Neutrophil (primary cell): Measurements from ENCODE around the gene UROC1.

Source experiments
- H3K27ac ChIP-seq: fragments of 200-600 bp; sonication (generic); 2 replicates; pipeline ENCODE4 v1.5.1; 2016; ENCODE audit warnings: mild to moderate bottlenecking, moderate library complexity
- H3K27me3 ChIP-seq: fragments of 200-600 bp; sonication (generic); 2 replicates; pipeline ENCODE4 v1.6.0; 2016; ENCODE audit warnings: mild to moderate bottlenecking
- H3K36me3 ChIP-seq: fragments of 200-600 bp; sonication (generic); 2 replicates; pipeline ENCODE4 v1.5.1; 2017
- H3K4me1 ChIP-seq, 2 experiments: fragments of 200-600 bp in 1 of 2; sonication (generic) in 1 of 2; 1 replicate in 1 of 2; 2 replicates in 1 of 2; pipeline versions ENCODE4 v1.5.1 to v1.6.1; 2013 to 2016; ENCODE audit warnings: low read depth in 1 of 2, low read length in 1 of 2, mild to moderate bottlenecking in 1 of 2, moderate library complexity in 1 of 2; ENCODE audit not compliant: control insufficient read depth in 1 of 2, insufficient read depth in 1 of 2
- H3K4me3 ChIP-seq, 2 experiments: fragments of 200-600 bp in 1 of 2; sonication (generic) in 1 of 2; 1 replicate in 1 of 2; 2 replicates in 1 of 2; pipeline ENCODE4 v1.5.1; 2013 to 2016; ENCODE audit warnings: low read depth in 1 of 2, low read length in 1 of 2, mild to moderate bottlenecking in 1 of 2, moderate library complexity in 1 of 2
- H3K9me3 ChIP-seq: fragments of 200-600 bp; sonication (generic); 2 replicates; pipeline ENCODE4 v1.5.1; 2016
- TF ChIP-seq, protein P1 (sequence below): fragments of 200-600 bp; sonication (generic); IDR thresholded peaks from 2 replicates; pipeline ENCODE4 v1.5.1; 2016; ENCODE audit warnings: antibody characterized with exemption

Gene UROC1

DNA sequence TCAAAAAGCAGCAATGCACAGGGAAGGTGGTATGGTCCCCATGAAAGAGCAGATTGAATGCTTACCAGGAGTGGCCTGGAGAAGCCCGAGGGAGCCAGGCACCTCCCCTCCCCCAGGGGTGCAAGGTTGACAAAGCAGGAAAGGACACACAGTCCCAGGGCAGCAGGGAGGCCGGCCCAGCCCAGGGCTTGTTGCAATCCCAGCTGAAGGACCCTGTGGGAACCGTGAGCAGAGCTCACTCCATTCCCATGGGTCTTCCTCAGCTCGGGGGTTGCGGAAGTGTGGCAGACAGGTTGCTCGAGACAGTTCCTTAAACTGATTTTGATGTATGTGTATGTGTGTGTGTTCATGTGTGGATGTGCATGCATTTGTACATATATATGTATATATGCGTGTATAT lies 15.8 kb downstream of the UROC1 start:
- Histone ChIP-seq H3K4me3 (no peak overlapping the region), H3K9me3 (no peaks in the 10 kb centered on the region), H3K36me3 (no peaks in the 10 kb centered on the region), H3K27me3 (no peaks in the 10 kb centered on the region), H3K4me1 (peaks cover 12 to 14% of the 10 kb centered on the region in 2 experiments), H3K27ac (no peak overlapping the region)
- TF ChIP-seq, protein P1, sequence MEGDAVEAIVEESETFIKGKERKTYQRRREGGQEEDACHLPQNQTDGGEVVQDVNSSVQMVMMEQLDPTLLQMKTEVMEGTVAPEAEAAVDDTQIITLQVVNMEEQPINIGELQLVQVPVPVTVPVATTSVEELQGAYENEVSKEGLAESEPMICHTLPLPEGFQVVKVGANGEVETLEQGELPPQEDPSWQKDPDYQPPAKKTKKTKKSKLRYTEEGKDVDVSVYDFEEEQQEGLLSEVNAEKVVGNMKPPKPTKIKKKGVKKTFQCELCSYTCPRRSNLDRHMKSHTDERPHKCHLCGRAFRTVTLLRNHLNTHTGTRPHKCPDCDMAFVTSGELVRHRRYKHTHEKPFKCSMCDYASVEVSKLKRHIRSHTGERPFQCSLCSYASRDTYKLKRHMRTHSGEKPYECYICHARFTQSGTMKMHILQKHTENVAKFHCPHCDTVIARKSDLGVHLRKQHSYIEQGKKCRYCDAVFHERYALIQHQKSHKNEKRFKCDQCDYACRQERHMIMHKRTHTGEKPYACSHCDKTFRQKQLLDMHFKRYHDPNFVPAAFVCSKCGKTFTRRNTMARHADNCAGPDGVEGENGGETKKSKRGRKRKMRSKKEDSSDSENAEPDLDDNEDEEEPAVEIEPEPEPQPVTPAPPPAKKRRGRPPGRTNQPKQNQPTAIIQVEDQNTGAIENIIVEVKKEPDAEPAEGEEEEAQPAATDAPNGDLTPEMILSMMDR: no peak

DNA sequence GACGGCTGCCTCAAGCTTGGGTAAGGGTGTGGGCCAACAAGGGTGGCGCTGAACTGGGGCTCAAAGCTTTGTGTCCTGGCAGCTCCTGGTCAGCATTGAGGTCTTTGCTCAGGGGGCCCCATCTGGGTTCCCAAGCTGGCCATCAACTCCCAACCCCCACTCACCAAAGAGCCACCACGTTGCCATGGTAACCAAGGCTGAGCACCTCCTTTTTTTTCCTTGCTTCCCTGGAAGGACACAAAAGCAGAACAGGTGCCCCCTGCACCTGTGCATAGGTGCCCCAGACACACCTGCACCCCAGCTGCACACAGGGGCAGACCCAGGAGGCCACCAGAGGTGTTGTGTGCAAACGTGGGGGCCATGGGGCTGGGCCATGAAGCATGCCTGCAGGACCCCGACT lies 16.5 kb downstream of the UROC1 start:
- Histone ChIP-seq H3K36me3 (no peaks in the 10 kb centered on the region), H3K4me1 (peaks cover 14 to 19% of the 10 kb centered on the region in 2 experiments), H3K27me3 (no peaks in the 10 kb centered on the region), H3K4me3 (no peak overlapping the region), H3K27ac (no peak overlapping the region), H3K9me3 (no peaks in the 10 kb centered on the region)
- TF ChIP-seq, protein P1: no peak

DNA sequence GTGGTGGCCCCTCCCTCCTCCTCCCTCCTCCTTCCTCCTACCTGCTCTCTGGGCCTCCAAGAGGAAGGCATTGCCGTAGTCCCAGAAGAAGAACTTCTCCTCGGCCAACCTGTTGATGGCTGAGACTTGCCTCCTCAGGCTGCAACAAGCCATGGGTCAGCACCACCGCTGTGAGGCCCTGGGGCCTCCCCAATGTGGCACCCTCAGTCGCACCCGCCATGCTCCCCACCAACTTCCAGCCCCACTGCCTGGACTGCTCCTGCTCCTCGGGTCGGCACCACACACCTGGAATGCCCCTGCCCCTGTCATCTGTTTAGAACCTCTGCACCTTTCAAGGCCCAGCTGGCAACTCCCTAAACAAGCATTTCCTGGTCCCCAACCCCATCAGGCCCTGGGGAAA lies 17.6 kb downstream of the UROC1 start:
- peaks cover 14 to 19% of the 10 kb centered on the region in 2 experiments for H3K4me1 ChIP-seq
- H3K9me3 ChIP-seq: no peaks in the 10 kb centered on the region
- no peak overlapping the region for H3K27ac ChIP-seq
- no peak overlapping the region for H3K4me3 ChIP-seq
- H3K27me3 ChIP-seq: no peaks in the 10 kb centered on the region
- no peaks in the 10 kb centered on the region for H3K36me3 ChIP-seq
- TF ChIP-seq, protein P1: no peak

DNA sequence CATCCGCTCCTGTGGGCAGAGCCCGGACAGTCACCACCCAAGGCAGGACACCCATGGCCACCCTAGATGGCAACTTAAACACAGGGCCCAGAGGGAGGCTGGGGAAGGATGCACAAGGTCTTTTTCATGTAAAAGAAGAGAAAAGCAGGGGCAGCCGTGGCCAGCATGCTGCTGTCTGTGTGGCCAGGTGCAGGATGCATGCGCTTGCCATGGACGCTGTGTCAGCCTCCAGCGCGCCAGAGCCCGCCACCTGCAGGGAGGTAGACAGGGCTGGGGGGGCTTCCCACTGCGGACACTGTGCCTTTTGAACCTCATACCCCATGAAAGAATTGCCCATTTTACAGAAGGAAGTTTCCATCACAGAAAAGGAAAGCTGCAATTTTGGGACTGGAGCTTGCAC lies 18.2 kb downstream of the UROC1 start:
- H3K9me3 ChIP-seq: no peaks in the 10 kb centered on the region
- peaks cover 14 to 19% of the 10 kb centered on the region in 2 experiments for H3K4me1 ChIP-seq
- TF ChIP-seq, protein P1: no peak
- H3K27me3 ChIP-seq: no peaks in the 10 kb centered on the region
- H3K27ac ChIP-seq: no peak overlapping the region
- no peaks in the 10 kb centered on the region for H3K36me3 ChIP-seq
- no peak overlapping the region for H3K4me3 ChIP-seq

DNA sequence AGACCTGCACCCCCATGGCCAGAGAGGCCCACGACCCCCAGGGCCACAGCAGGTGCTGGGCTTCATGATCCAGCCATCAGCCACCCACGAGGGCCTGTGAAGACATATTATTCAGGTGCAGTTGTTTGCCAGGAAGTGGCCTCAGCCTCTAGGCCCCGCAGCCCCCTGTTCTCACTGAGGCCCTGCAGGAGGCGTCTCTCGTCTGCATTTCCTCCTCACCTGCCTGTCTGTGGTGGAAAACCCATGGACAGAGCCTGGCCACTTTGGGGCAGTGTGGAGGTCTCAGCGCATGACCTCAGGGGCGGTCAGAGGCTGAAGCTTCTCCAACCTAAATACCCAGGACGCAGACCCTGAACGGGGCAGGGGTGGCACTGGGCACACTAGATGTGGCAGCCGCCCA lies 18.6 kb downstream of the UROC1 start:
- no peaks in the 10 kb centered on the region for H3K36me3 ChIP-seq
- no peak overlapping the region for H3K27ac ChIP-seq
- H3K27me3 ChIP-seq: no peaks in the 10 kb centered on the region
- peaks cover 14 to 19% of the 10 kb centered on the region in 2 experiments for H3K4me1 ChIP-seq
- TF ChIP-seq, protein P1: no peak
- no peak overlapping the region for H3K4me3 ChIP-seq
- H3K9me3 ChIP-seq: no peaks in the 10 kb centered on the region

DNA sequence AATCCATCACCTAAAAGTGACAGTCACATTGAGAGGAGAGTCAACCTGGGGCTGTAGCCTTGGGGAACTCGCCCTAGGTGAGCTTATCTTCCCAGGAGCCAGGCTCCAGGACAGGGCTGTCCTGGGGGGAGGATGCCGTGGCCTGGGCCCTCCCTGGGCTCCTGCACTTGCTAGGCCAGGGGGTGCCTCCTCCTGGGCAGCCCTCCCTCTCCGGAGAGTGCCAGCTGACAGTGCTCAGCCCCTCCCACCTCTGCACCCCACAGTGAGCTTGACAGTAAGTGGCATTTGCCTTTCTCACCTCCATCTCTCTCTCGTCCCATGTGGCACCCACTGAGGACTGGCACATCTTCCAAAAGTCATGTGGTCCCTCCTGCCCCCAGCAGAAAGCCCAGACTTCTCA lies 19.1 kb downstream of the UROC1 start:
- Histone ChIP-seq H3K27ac (no peak overlapping the region), H3K4me3 (no peak overlapping the region), H3K36me3 (no peaks in the 10 kb centered on the region), H3K9me3 (no peaks in the 10 kb centered on the region), H3K4me1 (peaks cover 14 to 19% of the 10 kb centered on the region in 2 experiments), H3K27me3 (no peaks in the 10 kb centered on the region)
- TF ChIP-seq, protein P1: no peak
